WI38 (cell line): Measurements from ENCODE around the gene ING5.

Experiments used
- H3K4me3 ChIP-seq: 2 replicates; pipeline ENCODE4 v1.5.1; 2011; ENCODE audit warnings: low read depth, mild to moderate bottlenecking, control low read depth, low read length
- TF ChIP-seq, protein P1 (sequence below): IDR thresholded peaks from 2 replicates; pipeline ENCODE4 v1.5.1; 2012; ENCODE audit warnings: low read depth, mild to moderate bottlenecking, control low read depth, low read length

ING5 gene

DNA sequence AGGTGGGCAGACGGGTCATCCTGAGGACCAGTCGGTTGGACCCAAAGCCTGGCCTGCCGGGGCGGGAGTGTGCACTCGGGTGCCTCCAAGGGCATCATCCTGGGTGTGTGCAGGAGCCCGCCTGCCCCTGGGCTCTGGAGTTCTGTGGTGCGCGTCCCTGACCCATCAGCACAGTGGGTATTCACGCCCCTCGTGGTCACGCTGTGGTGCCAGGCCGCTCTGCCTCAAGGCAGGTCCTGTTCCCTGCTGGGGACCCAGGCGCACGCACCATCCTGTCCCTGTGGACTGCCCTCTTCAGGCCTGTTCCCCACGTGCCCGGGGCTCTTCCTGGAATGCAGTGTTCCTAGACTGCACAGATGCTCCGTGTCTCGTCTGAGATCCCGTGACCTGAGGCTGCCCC is 18.3 kb downstream of the ING5 start:
- TF ChIP-seq, protein P1, sequence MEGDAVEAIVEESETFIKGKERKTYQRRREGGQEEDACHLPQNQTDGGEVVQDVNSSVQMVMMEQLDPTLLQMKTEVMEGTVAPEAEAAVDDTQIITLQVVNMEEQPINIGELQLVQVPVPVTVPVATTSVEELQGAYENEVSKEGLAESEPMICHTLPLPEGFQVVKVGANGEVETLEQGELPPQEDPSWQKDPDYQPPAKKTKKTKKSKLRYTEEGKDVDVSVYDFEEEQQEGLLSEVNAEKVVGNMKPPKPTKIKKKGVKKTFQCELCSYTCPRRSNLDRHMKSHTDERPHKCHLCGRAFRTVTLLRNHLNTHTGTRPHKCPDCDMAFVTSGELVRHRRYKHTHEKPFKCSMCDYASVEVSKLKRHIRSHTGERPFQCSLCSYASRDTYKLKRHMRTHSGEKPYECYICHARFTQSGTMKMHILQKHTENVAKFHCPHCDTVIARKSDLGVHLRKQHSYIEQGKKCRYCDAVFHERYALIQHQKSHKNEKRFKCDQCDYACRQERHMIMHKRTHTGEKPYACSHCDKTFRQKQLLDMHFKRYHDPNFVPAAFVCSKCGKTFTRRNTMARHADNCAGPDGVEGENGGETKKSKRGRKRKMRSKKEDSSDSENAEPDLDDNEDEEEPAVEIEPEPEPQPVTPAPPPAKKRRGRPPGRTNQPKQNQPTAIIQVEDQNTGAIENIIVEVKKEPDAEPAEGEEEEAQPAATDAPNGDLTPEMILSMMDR = no peak
- no peak overlapping the region for H3K4me3 ChIP-seq

DNA sequence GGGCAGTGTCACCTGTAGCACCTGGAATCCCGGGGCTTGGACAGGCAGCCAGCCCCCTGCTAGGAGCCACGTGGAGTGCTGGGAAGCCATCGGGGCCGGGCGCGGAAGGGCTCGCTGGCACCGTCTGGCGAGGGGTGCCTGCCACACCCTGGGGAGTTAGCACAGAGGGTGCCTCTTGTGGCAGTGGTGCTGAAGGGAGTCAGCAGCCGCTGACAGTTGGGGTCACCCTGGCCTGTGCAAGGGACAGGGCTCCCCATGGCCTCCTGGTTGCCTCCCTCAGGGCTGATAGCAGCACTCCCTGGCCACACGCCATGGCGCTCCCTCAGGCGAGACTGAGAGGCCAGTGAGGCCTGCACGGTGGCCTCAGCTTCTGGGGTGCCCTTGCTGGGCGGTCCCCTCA is 18.7 kb downstream of the ING5 start:
- TF ChIP-seq, protein P1 = no peak
- H3K4me3 ChIP-seq = no peak overlapping the region

DNA sequence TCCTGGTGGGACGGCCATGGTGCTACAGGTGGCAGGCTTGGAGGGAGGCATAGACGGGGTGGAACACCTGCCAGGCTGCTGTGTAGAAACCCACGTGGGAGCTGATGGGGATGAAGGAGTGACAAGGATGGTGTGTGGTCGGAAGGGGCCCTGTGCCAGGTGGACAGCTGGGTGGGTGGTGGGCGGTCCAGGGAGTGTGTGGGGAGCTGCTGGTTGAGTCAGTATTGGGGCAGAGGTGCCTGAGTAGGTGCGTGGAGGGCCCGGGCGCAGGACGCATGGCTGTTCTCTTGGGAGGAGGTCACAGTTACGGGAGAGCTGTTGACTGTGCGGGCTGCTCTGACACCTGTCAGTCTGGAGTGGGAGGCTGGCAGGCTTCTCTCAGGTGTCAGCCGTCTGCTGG is 20.0 kb downstream of the ING5 start:
- H3K4me3 ChIP-seq = no peak overlapping the region
- TF ChIP-seq, protein P1 = no peak

DNA sequence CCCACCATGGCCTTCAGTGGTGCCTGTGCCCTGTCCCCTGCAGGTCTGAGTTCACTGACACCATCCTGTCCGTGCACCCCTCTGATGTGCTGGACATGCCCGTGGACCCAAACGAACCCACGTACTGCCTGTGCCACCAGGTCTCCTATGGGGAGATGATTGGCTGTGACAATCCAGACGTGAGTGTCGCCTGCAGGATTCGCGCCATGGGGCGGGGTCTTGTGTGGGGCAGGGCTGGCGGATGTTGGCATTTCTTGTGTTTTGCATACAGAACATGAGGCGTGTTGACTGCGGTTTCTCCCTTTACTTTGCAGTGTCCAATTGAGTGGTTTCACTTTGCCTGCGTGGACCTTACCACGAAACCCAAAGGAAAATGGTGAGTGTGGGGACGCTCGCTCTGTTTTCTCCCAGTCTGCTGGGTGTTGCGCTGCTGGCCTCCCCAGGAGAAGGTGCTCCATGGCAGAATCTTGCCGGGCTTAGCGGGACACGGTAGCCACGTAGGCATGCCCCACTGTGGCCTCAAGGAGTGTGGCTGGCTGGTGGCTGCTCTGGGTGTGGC is 21.1 kb downstream of the ING5 start:
- H3K4me3 ChIP-seq = no peak overlapping the region
- TF ChIP-seq, protein P1 = no peak

DNA sequence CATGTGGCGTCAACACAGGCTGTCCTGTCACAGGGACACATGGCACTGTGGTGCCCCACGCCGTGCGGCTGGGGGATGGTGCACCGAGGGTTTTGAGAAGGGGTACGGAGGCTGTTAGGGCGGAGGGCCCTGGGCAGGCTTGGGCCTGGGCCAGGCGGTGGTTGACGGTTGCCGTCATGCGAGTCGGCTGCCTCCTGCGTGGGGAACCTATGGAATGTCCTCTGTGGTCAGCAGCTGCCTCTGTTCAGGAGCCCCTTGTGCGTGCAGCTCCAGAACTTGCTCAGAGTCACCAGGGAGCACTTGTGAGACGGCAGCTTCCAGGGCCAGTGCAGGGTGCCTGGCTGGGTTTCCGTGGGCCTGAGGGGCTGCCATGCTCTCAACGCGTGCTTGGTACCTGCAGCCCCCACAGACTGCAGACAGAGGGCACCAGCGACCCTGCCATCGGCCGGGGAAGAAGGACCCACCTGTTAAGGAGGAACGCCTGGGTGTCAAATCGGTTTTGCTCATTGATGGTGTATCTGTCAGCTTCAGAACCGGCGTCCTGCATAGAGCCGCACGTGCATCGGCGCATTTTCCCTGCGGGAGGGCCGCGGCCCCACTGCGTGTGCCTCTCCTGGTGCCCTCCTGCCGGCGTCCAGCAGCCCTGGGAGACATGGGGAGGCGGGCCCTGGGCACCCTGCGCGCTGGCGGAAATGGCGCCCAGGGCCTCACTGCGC is 22.6 kb downstream of the ING5 start:
- H3K4me3 ChIP-seq = no peak overlapping the region
- TF ChIP-seq, protein P1 = no peak

DNA sequence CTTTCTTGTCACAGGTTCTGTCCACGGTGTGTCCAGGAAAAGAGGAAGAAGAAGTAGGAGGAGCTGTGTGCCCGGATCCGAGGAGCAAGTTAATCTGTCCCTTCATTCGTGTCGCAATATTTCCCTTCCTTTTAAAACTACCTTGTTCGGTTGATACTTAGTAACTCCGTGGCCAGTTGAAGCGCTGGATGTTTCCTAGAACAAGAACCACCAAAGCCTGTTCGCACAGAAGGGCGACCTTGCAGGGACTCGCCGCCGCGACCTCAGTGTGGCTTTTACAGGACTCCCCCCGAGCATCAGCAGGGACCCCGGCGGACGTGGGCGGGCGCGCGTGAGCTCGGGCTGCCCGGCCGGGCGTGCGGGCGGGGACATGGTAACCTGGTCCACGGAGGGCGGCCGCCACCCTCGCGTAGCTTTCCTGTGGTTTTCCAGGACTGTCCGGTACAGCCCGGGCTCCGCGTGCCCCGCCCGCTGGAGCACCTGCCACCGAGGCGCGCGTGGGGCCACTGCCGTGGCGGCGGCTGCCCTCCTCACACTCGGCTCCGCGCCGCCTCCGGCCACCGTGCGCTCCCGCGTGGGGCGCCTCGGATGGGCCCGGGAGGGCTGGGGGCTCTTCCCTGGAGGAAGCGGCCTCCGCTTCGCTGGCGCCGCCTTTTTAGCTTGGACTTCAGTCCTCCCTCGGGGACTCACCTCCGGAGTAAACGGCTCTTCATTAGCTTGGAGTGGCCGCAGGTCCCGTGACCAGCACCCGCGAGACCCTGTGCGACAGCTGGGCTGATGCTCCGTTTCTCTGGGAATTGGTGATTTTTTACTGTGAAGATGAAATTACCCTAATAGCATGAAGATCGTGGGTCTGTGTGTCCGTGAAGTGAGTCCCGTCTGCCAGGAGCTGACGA is 23.4 kb downstream of the ING5 start:
- H3K4me3 ChIP-seq = no peak overlapping the region
- TF ChIP-seq, protein P1 = no peak

DNA sequence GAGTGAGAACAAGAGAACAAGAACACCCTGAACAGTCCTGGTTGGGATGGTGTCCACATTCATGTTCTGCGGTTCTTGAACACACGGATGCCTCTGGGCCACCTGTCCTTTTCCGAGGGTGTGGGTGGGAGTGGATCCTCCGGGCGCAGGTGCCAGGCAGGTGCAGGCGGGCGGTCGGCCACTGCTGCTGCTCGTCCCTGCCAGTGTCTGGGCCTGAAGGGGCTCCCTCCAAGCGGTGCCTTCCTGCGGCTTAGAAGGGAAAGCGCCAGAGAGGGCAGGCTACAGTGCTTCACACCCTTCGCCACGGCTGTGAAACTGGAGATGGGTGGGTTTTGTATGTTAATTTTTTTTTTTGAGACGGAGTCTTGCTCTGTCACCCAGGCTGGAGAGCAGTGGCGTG is 24.6 kb downstream of the ING5 start:
- H3K4me3 ChIP-seq = no peak overlapping the region
- TF ChIP-seq, protein P1 = no peak
